GM19351 (cell line): Measurements from ENCODE around the gene WDR81.
"Not testable (repeated sequence)": the region's sequence is repeated elsewhere in the genome, so short reads cannot be mapped to it uniquely, and the experiment has no call there.

Experiments
- ATAC-seq: cut with Tn5 transposase; IDR thresholded peaks from one replicate; pipeline ENCODE4 v1.9.1; 2021; ENCODE audit warnings: mild to moderate bottlenecking, moderate library complexity; ENCODE audit not compliant: unreplicated experiment

Gene WDR81

GRCh38 chr17:1713160-1713877, 11.2 kb upstream of the WDR81 start:
- no peak for ATAC-seq

GRCh38 chr17:1713878-1714426, 10.6 kb upstream of the WDR81 start:
- ATAC-seq: no peak

- no peak for ATAC-seq
These were observed 10.0 kb upstream of the WDR81 start for GRCh38 chr17:1714427-1714979.

GRCh38 chr17:1714980-1715802, 9.3 kb upstream of the WDR81 start:
- no peak for ATAC-seq

- ATAC-seq: no peak
These were observed 8.8 kb upstream of the WDR81 start for GRCh38 chr17:1715803-1716075.

- peak; percentile 71 for ATAC-seq
These were observed 8.2 kb upstream of the WDR81 start for GRCh38 chr17:1716076-1716911.

- ATAC-seq: peak; percentile 44
These were observed 7.4 kb upstream of the WDR81 start for GRCh38 chr17:1716912-1717695.

- no peak for ATAC-seq
These were observed 5.9 kb upstream of the WDR81 start for GRCh38 chr17:1718362-1719165.

GRCh38 chr17:1720856-1721386, 3.6 kb upstream of the WDR81 start:
- no peak for ATAC-seq

- not testable (repeated sequence) for ATAC-seq
These were observed 2.5 kb upstream of the WDR81 start for GRCh38 chr17:1722022-1722421.

GRCh38 chr17:1724869-1725641, 551 bp downstream of the WDR81 start:
- peak; percentile 33 for ATAC-seq

- ATAC-seq: no peak
These were observed 1.4 kb downstream of the WDR81 start for GRCh38 chr17:1725642-1726511.

GRCh38 chr17:1726626-1727257, 2.2 kb downstream of the WDR81 start:
- no peak for ATAC-seq

- no peak for ATAC-seq
These were observed 2.8 kb downstream of the WDR81 start for GRCh38 chr17:1727258-1727789.

GRCh38 chr17:1727876-1728630, 3.5 kb downstream of the WDR81 start:
- ATAC-seq: no peak

GRCh38 chr17:1729966-1730325, 5.4 kb downstream of the WDR81 start:
- ATAC-seq: no peak
